H9 (cell line): ENCODE data around the gene BTBD7. TPM values are rescaled to one million over a fixed set of nuclear protein-coding genes. Genes with fewer than 3 reads are reported as not detected.

ENCODE experiments used
- DNase-seq: peaks from one replicate; pipeline ENCODE4 v3.0.0-alpha.2; 2017
- H2AFZ ChIP-seq: one replicate; pipeline ENCODE4 v1.6.1; 2013; ENCODE audit warnings: mild to moderate bottlenecking, low read length, control low read depth, moderate library complexity
- H2AK5ac ChIP-seq: 2 replicates; pipeline ENCODE4 v1.6.1; 2013; ENCODE audit warnings: low read length, control low read depth, mixed read lengths; ENCODE audit not compliant: insufficient read length
- H2BK120ac ChIP-seq: one replicate; pipeline ENCODE4 v1.6.1; 2013; ENCODE audit warnings: low read depth, mild to moderate bottlenecking, low read length, control low read depth, inconsistent platforms; ENCODE audit not compliant: poor library complexity, severe bottlenecking
- H2BK12ac ChIP-seq: 2 replicates; pipeline ENCODE4 v1.6.1; 2013; ENCODE audit warnings: low read length, control low read depth, mixed read lengths, low read depth; ENCODE audit not compliant: insufficient read length
- H2BK15ac ChIP-seq: 2 replicates; pipeline ENCODE4 v1.6.1; 2013; ENCODE audit warnings: low read depth, low read length, control low read depth
- H2BK20ac ChIP-seq: one replicate; pipeline ENCODE4 v1.6.1; 2013; ENCODE audit warnings: low read depth, mild to moderate bottlenecking, low read length, control low read depth, inconsistent platforms; ENCODE audit not compliant: poor library complexity, severe bottlenecking
- H2BK5ac ChIP-seq: 2 replicates; pipeline ENCODE4 v1.6.1; 2013; ENCODE audit warnings: low read length, control low read depth, mixed read lengths; ENCODE audit not compliant: insufficient read length
- H3K14ac ChIP-seq: 2 replicates; pipeline ENCODE4 v1.6.1; 2013; ENCODE audit warnings: low read length, control low read depth; ENCODE audit not compliant: insufficient read depth
- H3K18ac ChIP-seq: 2 replicates; pipeline ENCODE4 v1.6.1; 2013; ENCODE audit warnings: low read depth, mild to moderate bottlenecking, mixed read lengths, low read length, control low read depth; ENCODE audit not compliant: insufficient read length
- H3K23ac ChIP-seq: 2 replicates; pipeline ENCODE4 v1.6.1; 2013; ENCODE audit warnings: low read length, control low read depth, mixed read lengths, low read depth; ENCODE audit not compliant: insufficient read length
- H3K23me2 ChIP-seq: 2 replicates; pipeline ENCODE4 v1.6.1; 2013; ENCODE audit warnings: low read depth, mild to moderate bottlenecking, mixed read lengths, low read length, control low read depth; ENCODE audit not compliant: insufficient read length, poor library complexity, severe bottlenecking
- H3K27ac ChIP-seq: 2 replicates; pipeline ENCODE4 v1.5.1; 2013; ENCODE audit warnings: low read length, control low read depth, mixed read lengths, low read depth; ENCODE audit not compliant: insufficient read length
- H3K27me3 ChIP-seq: 2 replicates; pipeline ENCODE4 v1.6.1; 2013; ENCODE audit warnings: low read length, control low read depth, inconsistent platforms; ENCODE audit not compliant: insufficient read depth
- H3K4ac ChIP-seq: 2 replicates; pipeline ENCODE4 v1.6.1; 2013; ENCODE audit warnings: low read depth, mild to moderate bottlenecking, control low read depth, inconsistent platforms, low read length, moderate library complexity
- H3K4me1 ChIP-seq: 2 replicates; pipeline ENCODE4 v1.6.1; 2013; ENCODE audit warnings: low read length, control low read depth, inconsistent platforms; ENCODE audit not compliant: insufficient read depth
- H3K4me2 ChIP-seq: 2 replicates; pipeline ENCODE4 v1.6.1; 2013; ENCODE audit warnings: low read length, control low read depth, mixed read lengths; ENCODE audit not compliant: insufficient read length, insufficient read depth
- H3K56ac ChIP-seq: 2 replicates; pipeline ENCODE4 v1.6.1; 2013; ENCODE audit warnings: low read depth, mild to moderate bottlenecking, mixed read lengths, low read length, control low read depth; ENCODE audit not compliant: insufficient read length
- H3K79me1 ChIP-seq: 2 replicates; pipeline ENCODE4 v1.6.1; 2013; ENCODE audit warnings: low read depth, mild to moderate bottlenecking, moderate library complexity, low read length, control low read depth, inconsistent platforms; ENCODE audit not compliant: insufficient read depth, poor library complexity, severe bottlenecking
- H3K79me2 ChIP-seq: 2 replicates; pipeline ENCODE4 v1.6.1; 2013; ENCODE audit warnings: low read length, control low read depth, inconsistent platforms; ENCODE audit not compliant: insufficient read depth
- H3K9ac ChIP-seq: 2 replicates; pipeline ENCODE4 v1.6.1; 2013; ENCODE audit warnings: low read length, control low read depth, mixed read lengths; ENCODE audit not compliant: insufficient read length; ENCODE audit errors: extremely low read depth
- H3K9me3 ChIP-seq: one replicate; pipeline ENCODE4 v1.6.1; 2013; ENCODE audit warnings: low read depth, low read length, inconsistent platforms; ENCODE audit not compliant: control insufficient read depth
- H3T11ph ChIP-seq: one replicate; pipeline ENCODE4 v1.6.1; 2013; ENCODE audit warnings: mild to moderate bottlenecking, low read length, control low read depth, inconsistent platforms
- H4K20me1 ChIP-seq: one replicate; pipeline ENCODE4 v1.6.1; 2013; ENCODE audit not compliant: control insufficient read depth, insufficient read length, insufficient read depth
- H4K5ac ChIP-seq: 2 replicates; pipeline ENCODE4 v1.6.1; 2013; ENCODE audit warnings: low read depth, mild to moderate bottlenecking, mixed read lengths, low read length, control low read depth; ENCODE audit not compliant: insufficient read length
- H4K8ac ChIP-seq: replicated peaks from 2 replicates; pipeline ENCODE4 v1.6.1; 2013; ENCODE audit warnings: low read length, control low read depth, mixed read lengths, low read depth; ENCODE audit not compliant: insufficient read length
- H4K91ac ChIP-seq: 2 replicates; pipeline ENCODE4 v1.6.1; 2013; ENCODE audit warnings: low read depth, mild to moderate bottlenecking, moderate library complexity, mixed read lengths, low read length, control low read depth; ENCODE audit not compliant: insufficient read length
- H3K27ac Mint-ChIP-seq, 3 experiments: 2 replicates in 2 of 3; 3 replicates in 1 of 3; pipeline ENCODE4 v1.8.0; 2020 to 2021; ENCODE audit warnings: mixed read lengths in 3 of 3, mild to moderate bottlenecking in 1 of 3, moderate library complexity in 1 of 3
- H3K27me3 Mint-ChIP-seq: 2 replicates; pipeline ENCODE4 v1.8.0; 2021; ENCODE audit warnings: low read depth, mild to moderate bottlenecking, moderate library complexity, mixed read lengths
- H3K36me3 Mint-ChIP-seq, 3 experiments: 2 replicates in 2 of 3; 3 replicates in 1 of 3; pipeline ENCODE4 v1.8.0; 2020 to 2021; ENCODE audit warnings: low read depth in 3 of 3, mixed read lengths in 3 of 3; ENCODE audit not compliant: insufficient read depth in 1 of 3
- H3K4me1 Mint-ChIP-seq, 2 experiments: 2 replicates each; pipeline ENCODE4 v1.8.0; 2020; ENCODE audit warnings: mixed read lengths in 2 of 2
- H3K4me3 Mint-ChIP-seq, 2 experiments: 2 replicates in 1 of 2; 3 replicates in 1 of 2; pipeline ENCODE4 v1.8.0; 2020 to 2021; ENCODE audit warnings: mild to moderate bottlenecking in 2 of 2, mixed read lengths in 2 of 2, moderate library complexity in 1 of 2
- H3K9me3 Mint-ChIP-seq, 2 experiments: 2 replicates in 1 of 2; 3 replicates in 1 of 2; pipeline ENCODE4 v1.8.0; 2020; ENCODE audit warnings: mild to moderate bottlenecking in 2 of 2, mixed read lengths in 2 of 2, moderate library complexity in 1 of 2
- WGBS: extraction: QIAGEN DNeasy Blood & Tissue Kit; methylation state at CpG from one replicate; pipeline ENCODE4 v1.1.7; 2013; ENCODE audit warnings: missing lambda C conversion rate, low lambda C conversion rate, mixed read lengths; ENCODE audit not compliant: insufficient read length; ENCODE audit errors: extremely low coverage; 5-methylcytosine and 5-hydroxymethylcytosine counted together
- total RNA-seq: library from RNA; stranded (reverse); gene quantifications from 2 replicates; pipeline ENCODE4 v1.2.1, GENCODE V29; 2021
- TF ChIP-seq, protein P1 (sequence below): fragments of 200-600 bp; sonication (generic); conservative IDR thresholded peaks from 3 replicates; pipeline ENCODE4 v1.8.0; 2021; ENCODE audit warnings: antibody characterized with exemption, mild to moderate bottlenecking

Gene BTBD7
- total RNA-seq, 1 experiment from 2014 or later: 44.1 TPM

DNA sequence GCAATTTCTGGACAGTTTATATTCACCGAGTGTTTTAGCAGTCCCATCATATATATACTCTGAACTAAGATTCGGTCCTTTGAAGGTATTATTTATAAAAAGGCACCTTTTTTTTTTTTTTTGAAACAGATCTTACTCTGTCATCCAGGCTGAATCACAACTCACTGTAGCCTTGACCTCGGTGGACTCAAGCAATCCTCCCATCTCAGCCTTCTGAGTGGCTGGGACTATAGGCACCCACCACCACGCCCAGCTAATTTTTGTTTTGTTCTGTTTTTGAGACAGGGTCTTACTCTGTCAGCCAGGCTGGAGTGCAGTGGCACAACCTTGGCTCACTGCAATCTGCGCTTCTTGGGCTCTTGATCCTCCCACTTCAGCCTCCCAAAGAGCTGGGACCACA, 52.1 kb downstream of the BTBD7 start:
- Histone ChIP-seq H2AFZ (no peak overlapping the region), H3K23me2 (no peaks in the 10 kb centered on the region), H2AK5ac (no peak overlapping the region), H2BK20ac (no peak overlapping the region), H3K23ac (no peak overlapping the region), H3K56ac (no peak overlapping the region), H3K9me3 (no peaks in the 10 kb centered on the region), H3K18ac (no peak overlapping the region), H3K27ac (no peak overlapping the region), H2BK5ac (no peak overlapping the region), H2BK120ac (no peak overlapping the region), H3K79me2 (no peaks in the 10 kb centered on the region), H3K4me2 (no peak overlapping the region), H4K20me1 (no peaks in the 10 kb centered on the region), H2BK15ac (no peak overlapping the region), H3K9ac (no peak overlapping the region), H3K14ac (no peak overlapping the region), H2BK12ac (no peak overlapping the region), H4K5ac (no peak overlapping the region), H3K79me1 (no peaks in the 10 kb centered on the region), H3K27me3 (no peaks in the 10 kb centered on the region), H3K4me1 (no peaks in the 10 kb centered on the region), H3K4ac (no peak overlapping the region), H4K8ac (no peak overlapping the region), H3T11ph (no peak overlapping the region), H4K91ac (no peak overlapping the region)
- Mint-ChIP-seq H3K4me3 (no peak overlapping the region), H3K27ac (peak overlapping the region in 1 of 3 experiments; percentile 34; a peak in 1 of 7 replicates), H3K4me1 (peaks cover 8 to 9% of the 10 kb centered on the region in 2 experiments), H3K9me3 (no peaks in the 10 kb centered on the region), H3K27me3 (no peaks in the 10 kb centered on the region), H3K36me3 (peaks cover 0 to 4% (median 0%) of the 10 kb centered on the region in 3 experiments; a peak in 1 of 7 replicates)
- no CpG with 5 or more reads among the region's 5 CpGs for WGBS
- no peak for DNase-seq
- TF ChIP-seq, protein P1, sequence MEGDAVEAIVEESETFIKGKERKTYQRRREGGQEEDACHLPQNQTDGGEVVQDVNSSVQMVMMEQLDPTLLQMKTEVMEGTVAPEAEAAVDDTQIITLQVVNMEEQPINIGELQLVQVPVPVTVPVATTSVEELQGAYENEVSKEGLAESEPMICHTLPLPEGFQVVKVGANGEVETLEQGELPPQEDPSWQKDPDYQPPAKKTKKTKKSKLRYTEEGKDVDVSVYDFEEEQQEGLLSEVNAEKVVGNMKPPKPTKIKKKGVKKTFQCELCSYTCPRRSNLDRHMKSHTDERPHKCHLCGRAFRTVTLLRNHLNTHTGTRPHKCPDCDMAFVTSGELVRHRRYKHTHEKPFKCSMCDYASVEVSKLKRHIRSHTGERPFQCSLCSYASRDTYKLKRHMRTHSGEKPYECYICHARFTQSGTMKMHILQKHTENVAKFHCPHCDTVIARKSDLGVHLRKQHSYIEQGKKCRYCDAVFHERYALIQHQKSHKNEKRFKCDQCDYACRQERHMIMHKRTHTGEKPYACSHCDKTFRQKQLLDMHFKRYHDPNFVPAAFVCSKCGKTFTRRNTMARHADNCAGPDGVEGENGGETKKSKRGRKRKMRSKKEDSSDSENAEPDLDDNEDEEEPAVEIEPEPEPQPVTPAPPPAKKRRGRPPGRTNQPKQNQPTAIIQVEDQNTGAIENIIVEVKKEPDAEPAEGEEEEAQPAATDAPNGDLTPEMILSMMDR: no peak
